ENCODE measurements around the gene AP1S1.
A peak's percentile ranks its signal among the peaks of the same experiment; 100 is the strongest.

Gene AP1S1

DNA sequence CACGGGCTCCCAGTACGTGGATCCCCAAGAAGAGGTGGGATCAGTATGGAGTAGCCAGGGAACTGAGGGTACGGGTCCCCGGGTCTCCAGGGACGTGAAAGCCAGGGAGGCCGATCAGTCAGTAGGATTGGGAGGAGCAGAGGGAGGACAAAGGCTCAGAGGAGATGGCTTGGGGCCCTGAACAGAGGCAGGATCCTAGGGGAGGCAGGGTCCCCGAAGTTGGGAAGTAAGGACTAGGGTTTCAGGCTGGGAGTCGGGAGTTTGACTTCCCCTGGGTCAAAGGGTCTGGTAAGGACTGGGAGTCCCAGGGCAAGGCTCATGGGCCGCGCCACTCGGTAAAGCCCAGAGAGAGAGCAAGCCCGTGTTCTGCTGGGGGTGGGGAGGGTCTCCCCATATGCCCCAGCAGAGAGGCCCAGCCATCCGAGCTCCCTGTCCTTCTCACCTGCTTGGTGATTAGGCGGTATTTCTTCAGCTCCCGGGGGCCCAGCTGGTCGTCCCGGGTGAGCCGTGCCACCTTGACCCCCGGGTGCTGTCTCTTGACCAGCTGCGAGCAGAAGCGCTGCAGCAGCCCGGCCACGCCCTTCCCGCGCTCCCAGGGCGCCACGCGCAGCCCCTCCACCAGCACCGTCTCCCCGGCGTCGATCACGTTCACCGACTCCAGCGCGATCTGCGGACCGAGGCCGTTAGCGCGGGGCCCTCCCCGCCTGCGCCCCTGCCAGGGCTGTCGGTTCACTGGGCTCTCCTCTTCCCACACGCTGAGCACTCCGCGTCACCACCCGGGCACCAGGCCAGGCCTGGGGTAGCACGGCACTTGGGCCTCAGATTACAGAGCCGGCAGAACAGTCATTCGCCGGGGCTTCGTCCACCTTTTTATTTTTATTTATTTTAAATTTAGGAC is 18.8 kb downstream of the AP1S1 start:
- no peak overlapping the region for H3K9ac ChIP-seq (ENCODE audit: low read depth, low read length)
- H3K4me3 ChIP-seq (ENCODE audit: low read depth, low read length) = peak overlapping the region; percentile 41
- peaks cover 100% of the 10 kb centered on the region for H3K27me3 ChIP-seq (ENCODE audit: control insufficient read depth, insufficient read depth, low read length)
- no peaks in the 10 kb centered on the region for H3K36me3 ChIP-seq (ENCODE audit: control insufficient read depth, insufficient read depth, low read length)
- H3K4me1 ChIP-seq (ENCODE audit: control insufficient read depth, insufficient read depth, low read length) = peaks cover 43% of the 10 kb centered on the region
- H3K9me3 ChIP-seq (ENCODE audit: control insufficient read depth, insufficient read depth, low read length) = no peaks in the 10 kb centered on the region
- H3K27ac ChIP-seq (ENCODE audit: low read depth, low read length) = no peak overlapping the region

DNA sequence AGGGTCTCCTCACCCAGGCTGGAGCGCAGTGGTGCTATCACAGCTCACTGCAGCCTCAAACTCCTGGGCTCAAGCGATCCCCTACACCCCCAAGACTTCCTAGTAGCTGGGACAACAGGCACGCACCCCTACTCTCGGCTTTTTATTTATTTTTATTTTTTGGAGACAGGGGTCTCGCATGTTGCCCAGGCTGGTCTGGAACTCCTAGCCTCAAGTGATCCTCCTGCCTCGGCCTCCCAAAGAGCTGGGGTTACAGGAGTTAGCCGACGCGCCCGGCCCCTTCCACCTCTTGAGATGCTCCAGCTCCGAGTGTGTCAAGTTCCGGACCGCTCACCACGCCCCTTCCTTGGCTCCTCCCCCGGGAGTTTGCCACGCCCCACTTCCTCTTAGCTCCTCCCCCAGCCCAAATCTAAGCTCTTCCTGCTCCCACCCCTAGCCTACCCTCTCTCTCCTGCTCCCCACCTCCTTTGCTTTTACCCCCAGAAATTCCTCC is 19.5 kb downstream of the AP1S1 start:
- H3K9me3 ChIP-seq (ENCODE audit: control insufficient read depth, insufficient read depth, low read length) = no peaks in the 10 kb centered on the region
- peaks cover 100% of the 10 kb centered on the region for H3K27me3 ChIP-seq (ENCODE audit: control insufficient read depth, insufficient read depth, low read length)
- H3K27ac ChIP-seq (ENCODE audit: low read depth, low read length) = no peak overlapping the region
- no peak overlapping the region for H3K9ac ChIP-seq (ENCODE audit: low read depth, low read length)
- no peaks in the 10 kb centered on the region for H3K36me3 ChIP-seq (ENCODE audit: control insufficient read depth, insufficient read depth, low read length)
- H3K4me1 ChIP-seq (ENCODE audit: control insufficient read depth, insufficient read depth, low read length) = peaks cover 36% of the 10 kb centered on the region
- H3K4me3 ChIP-seq (ENCODE audit: low read depth, low read length) = peak overlapping the region; percentile 70

DNA sequence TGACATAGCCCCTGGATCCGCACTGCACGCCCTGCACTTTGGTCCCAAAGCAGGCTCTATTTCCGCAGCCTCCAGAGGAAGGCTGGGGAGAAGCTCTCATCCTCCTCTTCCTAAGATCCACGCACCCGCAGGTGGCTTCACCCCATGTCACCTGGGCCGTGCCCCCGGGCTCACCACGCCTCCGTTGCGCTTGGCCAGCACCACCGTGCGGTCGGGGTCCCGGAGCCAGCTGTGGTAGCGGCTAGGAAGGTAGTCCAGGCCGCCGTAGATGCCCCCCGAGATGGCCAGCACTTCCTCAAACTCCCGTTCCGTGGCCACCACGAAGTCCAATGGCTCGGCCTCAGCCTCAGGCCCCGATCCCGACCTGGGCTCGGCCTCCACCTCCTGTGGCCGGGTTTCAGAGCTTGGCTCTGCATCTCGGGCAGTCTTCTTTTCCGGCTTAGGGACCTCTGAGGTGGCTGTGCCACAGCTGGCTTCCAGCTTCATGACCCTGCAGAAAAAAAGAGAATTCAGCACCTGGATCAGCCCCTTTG is 20.1 kb downstream of the AP1S1 start:
- H3K36me3 ChIP-seq (ENCODE audit: control insufficient read depth, insufficient read depth, low read length) = no peaks in the 10 kb centered on the region
- H3K9ac ChIP-seq (ENCODE audit: low read depth, low read length) = no peak overlapping the region
- H3K9me3 ChIP-seq (ENCODE audit: control insufficient read depth, insufficient read depth, low read length) = no peaks in the 10 kb centered on the region
- no peak overlapping the region for H3K27ac ChIP-seq (ENCODE audit: low read depth, low read length)
- peak overlapping the region; percentile 70 for H3K4me3 ChIP-seq (ENCODE audit: low read depth, low read length)
- H3K4me1 ChIP-seq (ENCODE audit: control insufficient read depth, insufficient read depth, low read length) = peaks cover 31% of the 10 kb centered on the region
- peaks cover 100% of the 10 kb centered on the region for H3K27me3 ChIP-seq (ENCODE audit: control insufficient read depth, insufficient read depth, low read length)

DNA sequence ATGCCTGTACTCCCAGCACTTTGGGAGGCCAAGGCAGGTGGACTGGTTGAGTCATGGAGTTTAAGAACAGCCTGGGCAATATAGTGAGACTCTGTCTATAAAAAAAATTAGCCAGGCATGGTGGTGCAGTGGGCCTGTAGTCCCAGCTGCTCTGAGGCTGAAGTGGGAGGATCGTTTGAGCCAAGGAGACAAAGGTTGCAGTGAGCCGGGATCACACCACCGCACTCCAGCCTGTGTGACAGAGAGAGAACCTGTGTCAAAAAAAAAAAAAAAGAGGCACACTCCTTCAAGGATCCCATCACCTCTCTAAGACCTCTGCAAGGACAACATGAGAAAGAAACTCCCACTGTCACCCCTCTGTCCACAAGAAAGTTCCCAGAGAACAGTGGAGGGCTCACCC is 21.4 kb downstream of the AP1S1 start:
- Histone ChIP-seq H3K4me3 (ENCODE audit: low read depth, low read length) (no peak overlapping the region), H3K27me3 (ENCODE audit: control insufficient read depth, insufficient read depth, low read length) (peaks cover 99% of the 10 kb centered on the region), H3K4me1 (ENCODE audit: control insufficient read depth, insufficient read depth, low read length) (peaks cover 19% of the 10 kb centered on the region), H3K9ac (ENCODE audit: low read depth, low read length) (no peak overlapping the region), H3K36me3 (ENCODE audit: control insufficient read depth, insufficient read depth, low read length) (no peaks in the 10 kb centered on the region), H3K9me3 (ENCODE audit: control insufficient read depth, insufficient read depth, low read length) (no peaks in the 10 kb centered on the region), H3K27ac (ENCODE audit: low read depth, low read length) (no peak overlapping the region)

DNA sequence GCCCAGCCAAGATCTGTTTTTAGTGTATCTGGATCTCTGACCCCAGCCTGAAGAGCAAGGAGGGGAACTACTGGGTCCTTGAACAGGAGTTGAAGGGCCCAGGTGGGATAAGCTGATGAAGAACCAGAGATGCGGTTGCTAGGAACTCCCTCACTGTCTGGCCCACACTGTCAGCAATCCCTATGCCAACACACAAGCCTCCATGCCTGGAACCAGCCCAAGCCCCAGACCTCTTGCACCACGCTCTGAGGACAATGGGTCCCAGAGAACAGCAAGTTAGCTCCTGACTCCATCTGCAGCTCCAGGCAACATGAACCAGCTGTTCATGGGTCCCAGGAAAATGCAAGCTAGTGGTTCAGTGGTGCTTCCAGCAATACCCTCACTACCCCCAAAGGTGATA is 23.4 kb downstream of the AP1S1 start:
- no peak overlapping the region for H3K4me3 ChIP-seq (ENCODE audit: low read depth, low read length)
- no peak overlapping the region for H3K9ac ChIP-seq (ENCODE audit: low read depth, low read length)
- H3K4me1 ChIP-seq (ENCODE audit: control insufficient read depth, insufficient read depth, low read length) = peaks cover 7% of the 10 kb centered on the region; the same call in 1 of the 2 replicates
- no peak overlapping the region for H3K27ac ChIP-seq (ENCODE audit: low read depth, low read length)
- H3K36me3 ChIP-seq (ENCODE audit: control insufficient read depth, insufficient read depth, low read length) = no peaks in the 10 kb centered on the region
- no peaks in the 10 kb centered on the region for H3K9me3 ChIP-seq (ENCODE audit: control insufficient read depth, insufficient read depth, low read length)
- H3K27me3 ChIP-seq (ENCODE audit: control insufficient read depth, insufficient read depth, low read length) = peaks cover 87% of the 10 kb centered on the region

DNA sequence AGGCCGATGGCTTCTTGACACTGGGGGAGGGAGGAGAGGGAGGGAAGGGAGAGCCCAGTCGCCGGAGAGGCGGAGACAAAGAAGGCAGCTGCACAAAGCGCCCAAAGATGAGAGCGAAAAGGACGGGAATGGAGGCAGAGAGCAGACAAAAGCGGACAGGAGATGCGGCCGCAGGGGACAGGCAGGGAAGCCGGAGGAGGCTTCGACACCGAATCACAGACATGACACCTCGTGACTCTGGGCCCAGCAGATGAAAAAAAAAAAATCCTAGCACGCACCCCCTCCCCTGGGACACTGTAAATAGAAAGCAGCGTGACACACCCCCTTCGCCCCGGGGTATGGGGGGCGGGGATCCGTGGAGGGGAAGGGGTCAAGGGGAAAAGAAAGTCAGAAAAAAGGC is 24.8 kb downstream of the AP1S1 start:
- H3K4me3 ChIP-seq (ENCODE audit: low read depth, low read length) = peak overlapping the region; percentile 58
- H3K9me3 ChIP-seq (ENCODE audit: control insufficient read depth, insufficient read depth, low read length) = no peaks in the 10 kb centered on the region

DNA sequence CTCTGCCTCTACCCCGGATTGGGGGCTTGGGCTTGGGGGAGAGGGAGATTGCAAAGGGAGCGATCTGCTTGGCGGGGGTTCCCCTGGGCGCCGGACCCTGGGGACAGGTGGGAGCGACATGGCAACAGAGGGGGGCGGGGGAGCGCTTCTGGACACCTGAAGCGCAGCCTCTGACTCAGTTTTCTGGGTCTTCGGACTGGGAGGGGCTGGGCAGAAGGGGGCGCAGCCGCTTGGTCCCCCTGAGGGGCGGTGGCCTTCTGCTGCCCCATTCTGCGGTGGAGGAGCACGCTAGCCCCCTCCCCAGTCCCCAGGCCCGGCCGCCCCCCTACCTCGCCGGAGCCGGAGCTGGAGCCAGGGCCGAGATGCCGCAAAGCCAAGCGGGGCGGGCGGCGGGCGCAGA is 25.4 kb downstream of the AP1S1 start:
- Histone ChIP-seq H3K9me3 (ENCODE audit: control insufficient read depth, insufficient read depth, low read length) (no peaks in the 10 kb centered on the region), H3K36me3 (ENCODE audit: control insufficient read depth, insufficient read depth, low read length) (no peaks in the 10 kb centered on the region), H3K9ac (ENCODE audit: low read depth, low read length) (no peak overlapping the region), H3K4me1 (ENCODE audit: control insufficient read depth, insufficient read depth, low read length) (0 out of 2 replicates have a peak, but pooled peaks cover 5% of the 10 kb centered on the region), H3K4me3 (ENCODE audit: low read depth, low read length) (peak overlapping the region; percentile 58), H3K27me3 (ENCODE audit: control insufficient read depth, insufficient read depth, low read length) (peaks cover 67% of the 10 kb centered on the region), H3K27ac (ENCODE audit: low read depth, low read length) (no peak overlapping the region)

More for the DNA sequence above, 24.8 kb downstream of the AP1S1 start:
- Histone ChIP-seq H3K4me1 (ENCODE audit: control insufficient read depth, insufficient read depth, low read length) (0 out of 2 replicates have a peak, but pooled peaks cover 5% of the 10 kb centered on the region), H3K9ac (ENCODE audit: low read depth, low read length) (no peak overlapping the region), H3K27me3 (ENCODE audit: control insufficient read depth, insufficient read depth, low read length) (peaks cover 73% of the 10 kb centered on the region), H3K36me3 (ENCODE audit: control insufficient read depth, insufficient read depth, low read length) (no peaks in the 10 kb centered on the region), H3K27ac (ENCODE audit: low read depth, low read length) (no peak overlapping the region)

DNA sequence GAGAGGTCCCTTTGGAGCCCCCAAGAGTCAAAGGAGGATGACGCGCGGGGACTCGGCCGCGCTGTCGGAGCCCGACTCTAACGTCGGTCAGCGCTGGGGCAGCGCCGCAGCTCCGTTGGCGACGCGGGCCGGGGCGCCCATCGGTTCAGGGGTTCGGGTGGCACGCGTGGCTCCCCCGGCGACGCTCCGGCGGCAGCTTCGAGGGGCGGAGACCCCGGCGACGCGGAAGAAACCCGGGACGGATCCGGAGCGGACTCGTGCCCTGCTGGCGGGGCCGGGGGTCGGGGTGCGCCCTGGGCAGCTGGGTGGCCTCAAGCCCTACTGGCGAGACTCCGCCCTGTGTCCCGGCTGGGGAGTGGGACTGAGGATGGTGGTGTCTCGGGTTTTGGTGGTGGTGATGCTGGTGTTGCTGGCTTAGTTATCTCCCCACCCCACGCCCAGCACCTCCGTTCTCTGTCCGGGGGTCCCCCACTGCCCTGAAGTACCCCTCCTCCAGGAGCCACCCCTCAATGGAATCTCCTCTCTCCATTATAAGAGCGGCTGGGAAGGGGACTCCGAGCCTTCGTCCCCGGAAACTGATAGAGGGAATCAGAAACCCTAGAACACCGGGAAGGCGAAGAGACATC is 26.0 kb downstream of the AP1S1 start, which contains the start of gene NAT16:
Gene NAT16, minus strand, starts transcription at position 164 of the 626 bp plus-strand sequence. CDS start 5,486 bp downstream, outside the sequence.
- H3K4me3 ChIP-seq (ENCODE audit: low read depth, low read length) = peak within 1 kb of the TSS; percentile 58
- no peak within 1 kb of the TSS for H3K9ac ChIP-seq (ENCODE audit: low read depth, low read length)
- no peak within 1 kb of the TSS for H3K27ac ChIP-seq (ENCODE audit: low read depth, low read length)
- H3K9me3 ChIP-seq (ENCODE audit: control insufficient read depth, insufficient read depth, low read length) = no peaks in the 10 kb centered on the region
- no peaks in the 10 kb centered on the region for H3K36me3 ChIP-seq (ENCODE audit: control insufficient read depth, insufficient read depth, low read length)
- peaks cover 61% of the 10 kb centered on the region for H3K27me3 ChIP-seq (ENCODE audit: control insufficient read depth, insufficient read depth, low read length)
- 0 out of 2 replicates have a peak, but pooled peaks cover 5% of the 10 kb centered on the region for H3K4me1 ChIP-seq (ENCODE audit: control insufficient read depth, insufficient read depth, low read length)

DNA sequence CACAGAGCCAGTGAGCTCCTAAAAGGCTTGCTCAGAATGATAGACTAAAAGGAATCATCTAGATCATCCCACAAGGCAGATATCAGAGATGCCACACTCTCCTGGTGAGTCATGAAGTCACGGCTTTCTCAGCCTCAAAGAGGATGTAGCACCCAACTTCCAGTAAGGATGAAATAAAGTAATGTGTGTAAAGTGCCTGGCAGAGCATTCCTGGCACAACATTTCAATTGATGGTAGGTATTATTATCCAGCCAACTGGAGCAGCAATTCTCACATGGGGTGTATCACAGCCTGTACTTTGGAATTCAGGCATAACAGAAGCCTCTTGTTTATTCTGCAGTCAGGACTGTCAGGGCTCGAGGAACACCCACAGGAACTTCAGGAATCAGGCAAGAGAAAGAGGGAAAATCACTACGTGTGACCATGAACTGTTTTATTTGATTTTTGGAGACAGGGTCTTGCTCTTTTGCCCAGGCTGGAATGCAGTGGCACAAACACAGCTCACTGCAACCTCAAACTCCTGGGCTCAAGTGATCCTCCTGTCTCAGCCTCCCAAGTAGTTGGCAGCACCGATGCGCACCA is 31.1 kb downstream of the AP1S1 start:
- Histone ChIP-seq H3K27me3 (ENCODE audit: control insufficient read depth, insufficient read depth, low read length) (peaks cover 11% of the 10 kb centered on the region), H3K9ac (ENCODE audit: low read depth, low read length) (no peak overlapping the region), H3K9me3 (ENCODE audit: control insufficient read depth, insufficient read depth, low read length) (no peaks in the 10 kb centered on the region), H3K4me3 (ENCODE audit: low read depth, low read length) (no peak overlapping the region), H3K4me1 (ENCODE audit: control insufficient read depth, insufficient read depth, low read length) (0 out of 2 replicates have a peak, but pooled peaks cover 5% of the 10 kb centered on the region), H3K36me3 (ENCODE audit: control insufficient read depth, insufficient read depth, low read length) (no peaks in the 10 kb centered on the region), H3K27ac (ENCODE audit: low read depth, low read length) (no peak overlapping the region)

DNA sequence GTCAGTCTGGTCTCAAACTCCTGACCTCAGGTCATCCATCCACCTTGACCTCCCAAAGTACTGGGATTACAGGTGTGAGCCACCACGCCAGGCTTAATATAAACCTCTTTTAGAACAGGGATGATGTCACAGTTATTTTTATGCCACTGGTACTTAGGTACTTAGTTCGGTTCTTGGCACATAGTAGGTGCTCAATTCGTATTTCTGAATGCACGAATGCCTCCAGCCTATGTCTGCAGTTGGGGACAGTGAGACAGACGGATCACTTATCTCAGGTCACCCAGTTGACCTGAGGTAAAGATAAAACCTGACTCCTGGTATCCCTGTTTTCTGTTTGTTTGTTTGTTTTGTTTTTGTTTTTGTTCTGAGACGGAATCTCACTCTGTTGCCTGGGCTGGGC is 31.9 kb downstream of the AP1S1 start:
- Histone ChIP-seq H3K4me3 (ENCODE audit: low read depth, low read length) (no peak overlapping the region), H3K27me3 (ENCODE audit: control insufficient read depth, insufficient read depth, low read length) (peaks cover 3% of the 10 kb centered on the region; the same call in 1 of the 2 replicates), H3K27ac (ENCODE audit: low read depth, low read length) (no peak overlapping the region), H3K36me3 (ENCODE audit: control insufficient read depth, insufficient read depth, low read length) (no peaks in the 10 kb centered on the region), H3K4me1 (ENCODE audit: control insufficient read depth, insufficient read depth, low read length) (0 out of 2 replicates have a peak, but pooled peaks cover 5% of the 10 kb centered on the region), H3K9ac (ENCODE audit: low read depth, low read length) (no peak overlapping the region), H3K9me3 (ENCODE audit: control insufficient read depth, insufficient read depth, low read length) (no peaks in the 10 kb centered on the region)
